Right lobe of liver (tissue), 6 donors: Measurements from ENCODE around the gene HIBCH. TPM values are rescaled to one million over a fixed set of nuclear protein-coding genes. Genes with fewer than 3 reads are reported as not detected.
A peak's percentile ranks its signal among the peaks of the same experiment; 100 is the strongest.

Experiments
- ATAC-seq, 4 donors: fragments of 200-7000 bp; cut with Tn5 transposase; one replicate each; pipeline ENCODE4 v1.9.1; 2020; ENCODE audit warnings: mild to moderate bottlenecking in 4 of 4, moderate library complexity in 4 of 4
- DNase-seq, 3 donors: peaks; one replicate each; pipeline ENCODE4 v3.0.0-alpha.2; 2020
- H3K27ac ChIP-seq, 3 donors: fragments of 200-600 bp; one replicate each; pipeline ENCODE4 v1.8.0; 2022
- H3K27me3 ChIP-seq, 2 donors: fragments of 200-600 bp; one replicate each; pipeline ENCODE4 v1.8.0; 2022
- H3K36me3 ChIP-seq, 4 donors: fragments of 200-600 bp; sonication (generic) in 1 of 4; one replicate each; pipeline versions ENCODE4 v1.5.1 to v1.8.0; 2017 to 2022; ENCODE audit warnings: control low read depth in 1 of 4
- H3K4me1 ChIP-seq, 4 donors: fragments of 200-600 bp; sonication (generic) in 1 of 4; one replicate each; pipeline versions ENCODE4 v1.5.1 to v1.8.0; 2017 to 2022; ENCODE audit warnings: control low read depth in 1 of 4
- H3K4me3 ChIP-seq, 3 donors: fragments of 200-600 bp; one replicate each; pipeline ENCODE4 v1.8.0; 2022
- H3K9me3 ChIP-seq, 4 donors: fragments of 200-600 bp; sonication (generic) in 1 of 4; one replicate each; pipeline versions ENCODE4 v1.5.1 to v1.8.0; 2017 to 2022; ENCODE audit warnings: control low read depth in 1 of 4
- POLR2A ChIP-seq: fragments of 450-650 bp; IDR thresholded peaks from one replicate; pipeline ENCODE4 v1.6.1; 2017; ENCODE audit warnings: antibody characterized with exemption, mild to moderate bottlenecking
- WGBS: methylation state at CpG from one replicate; pipeline ENCODE4 v1.1.6; 2018; ENCODE audit warnings: low coverage, low lambda C conversion rate; ENCODE audit not compliant: insufficient coverage; ENCODE audit errors: missing lambda C conversion rate; 5-methylcytosine and 5-hydroxymethylcytosine counted together
- intact Hi-C, 2 donors: fragments of 100-400 bp; cut with DNase I; formaldehyde crosslinking; loops; one replicate each; pipeline versions ENCODE4 v1.11.2 to v1.14.1; 2022
- long read RNA-seq: library from polyadenylated mRNA; unstranded; transcript quantifications from one replicate; pipeline ENCODE4 v2.0.0, GENCODE V29; 2019
- total RNA-seq, 6 experiments: library from RNA; depleted of rRNA in 2 of 6; stranded (reverse); fragments of >200 nt in 2 of 6; fragmentation: NEBNext Ultra II Directional in 3 of 6; extraction: Animal tissue kit (Norgen Biotek cat#: 25700) in 3 of 6; gene quantifications; one replicate each; pipeline versions ENCODE4 v1.1.0 to v1.2.4, GENCODE V29; 2016 to 2023
- TF ChIP-seq, protein P1 (sequence below), 4 donors: fragments of 200-600 bp in 3 of 4; fragments of 450-650 bp in 1 of 4; IDR thresholded peaks; one replicate each; pipeline versions ENCODE4 v1.5.1 to v1.8.0; 2016 to 2022; ENCODE audit warnings: antibody characterized with exemption in 4 of 4, mild to moderate bottlenecking in 2 of 4
- donor health status: DM: no; HTN: yes; CAD: no.
- donor health status: DM: no; HTN: no; CAD: no.
- donor health status: DM: no; HTN: no; CAD: no.
- donor health status: DM: no; HTN: yes; CAD: no.
- donor health status: DM: no; HTN: yes; CAD: no.

HIBCH gene, protein sequence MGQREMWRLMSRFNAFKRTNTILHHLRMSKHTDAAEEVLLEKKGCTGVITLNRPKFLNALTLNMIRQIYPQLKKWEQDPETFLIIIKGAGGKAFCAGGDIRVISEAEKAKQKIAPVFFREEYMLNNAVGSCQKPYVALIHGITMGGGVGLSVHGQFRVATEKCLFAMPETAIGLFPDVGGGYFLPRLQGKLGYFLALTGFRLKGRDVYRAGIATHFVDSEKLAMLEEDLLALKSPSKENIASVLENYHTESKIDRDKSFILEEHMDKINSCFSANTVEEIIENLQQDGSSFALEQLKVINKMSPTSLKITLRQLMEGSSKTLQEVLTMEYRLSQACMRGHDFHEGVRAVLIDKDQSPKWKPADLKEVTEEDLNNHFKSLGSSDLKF
- total RNA-seq: 10 to 100 TPM; 20.1 to 93.6 (median 53.6) TPM
- long read RNA-seq, transcript HIBCH-201 (14 exons, 1,939 nt): major isoform, 39 of 45 reads
- long read RNA-seq, partial matches to known transcripts: 3 of 45 reads
- long read RNA-seq, other reads (novel, unspliced or antisense): 3 of 45 reads

DNA sequence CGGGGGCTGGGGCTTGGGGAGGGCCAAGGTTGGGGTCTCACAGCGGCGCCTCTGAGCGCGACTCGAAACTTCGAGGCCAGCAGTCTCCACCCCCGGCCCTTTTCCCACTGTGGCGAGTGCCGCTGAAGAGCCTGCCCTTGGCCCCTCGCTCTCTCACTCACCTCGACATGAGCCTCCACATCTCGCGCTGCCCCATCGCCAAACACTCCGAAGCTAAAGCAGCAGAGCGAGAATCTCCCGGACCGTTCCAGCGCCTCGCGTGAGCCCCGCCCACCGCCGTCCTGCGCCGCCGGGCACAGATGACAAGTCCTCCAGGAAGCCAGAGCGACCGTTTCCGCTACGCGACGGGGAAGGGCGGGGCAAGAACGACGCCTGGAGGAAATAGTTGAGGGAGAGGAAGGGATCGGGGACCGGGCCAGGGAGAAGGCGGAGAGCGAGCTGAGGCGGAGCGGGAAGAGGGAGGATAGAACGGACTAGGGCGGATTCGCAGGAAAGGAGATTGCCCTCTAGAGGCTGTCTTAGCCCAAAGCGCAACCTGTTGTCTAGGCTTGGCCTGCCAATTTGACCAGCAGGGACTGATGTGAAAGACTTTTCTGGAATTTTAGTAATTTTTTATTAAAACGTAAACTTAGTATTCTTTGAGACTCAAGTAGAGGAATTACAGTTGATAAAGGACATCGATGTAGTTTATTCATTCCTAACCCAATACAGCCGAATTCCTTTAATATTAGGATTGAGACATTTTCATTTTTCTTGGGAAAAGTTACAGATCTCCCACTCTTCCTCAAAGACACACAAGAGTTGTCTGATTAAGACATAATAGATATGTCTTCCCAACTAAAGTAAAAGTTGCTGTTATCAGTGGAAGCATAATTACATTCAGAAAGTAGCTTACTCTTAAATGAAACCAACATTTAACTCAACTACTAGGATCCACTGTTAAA, at the start of gene HIBCH:
HIBCH (minus strand) TSS at position 272 of the 944 bp plus-strand sequence; CDS start at position 196, 76 bp downstream.
- intact Hi-C loops: no loop called here
- WGBS: under 1% methylated on average over 36 of the region's 50 CpGs
- Histone ChIP-seq H3K27me3 (no peaks in the 10 kb centered on the region), H3K27ac (peak within 1 kb of the TSS; percentile 96 to 98 (median 96)), H3K9me3 (no peaks in the 10 kb centered on the region), H3K36me3 (no peaks in the 10 kb centered on the region), H3K4me1 (peaks cover 0 to 29% (median 3%) of the 10 kb centered on the region in 4 donors), H3K4me3 (peak within 1 kb of the TSS; percentile 65 to 70 (median 68))
- TF ChIP-seq, protein P1, sequence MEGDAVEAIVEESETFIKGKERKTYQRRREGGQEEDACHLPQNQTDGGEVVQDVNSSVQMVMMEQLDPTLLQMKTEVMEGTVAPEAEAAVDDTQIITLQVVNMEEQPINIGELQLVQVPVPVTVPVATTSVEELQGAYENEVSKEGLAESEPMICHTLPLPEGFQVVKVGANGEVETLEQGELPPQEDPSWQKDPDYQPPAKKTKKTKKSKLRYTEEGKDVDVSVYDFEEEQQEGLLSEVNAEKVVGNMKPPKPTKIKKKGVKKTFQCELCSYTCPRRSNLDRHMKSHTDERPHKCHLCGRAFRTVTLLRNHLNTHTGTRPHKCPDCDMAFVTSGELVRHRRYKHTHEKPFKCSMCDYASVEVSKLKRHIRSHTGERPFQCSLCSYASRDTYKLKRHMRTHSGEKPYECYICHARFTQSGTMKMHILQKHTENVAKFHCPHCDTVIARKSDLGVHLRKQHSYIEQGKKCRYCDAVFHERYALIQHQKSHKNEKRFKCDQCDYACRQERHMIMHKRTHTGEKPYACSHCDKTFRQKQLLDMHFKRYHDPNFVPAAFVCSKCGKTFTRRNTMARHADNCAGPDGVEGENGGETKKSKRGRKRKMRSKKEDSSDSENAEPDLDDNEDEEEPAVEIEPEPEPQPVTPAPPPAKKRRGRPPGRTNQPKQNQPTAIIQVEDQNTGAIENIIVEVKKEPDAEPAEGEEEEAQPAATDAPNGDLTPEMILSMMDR (IDR thresholded peaks at IDR 0.05): peak; percentile 56 to 92 (median 82)
- peak; percentile 84 for TF ChIP-seq POLR2A
- ATAC-seq (peak; percentile 93 to 97 (median 94)), DNase-seq (peak; percentile 99 to 100 (median 99))

DNA sequence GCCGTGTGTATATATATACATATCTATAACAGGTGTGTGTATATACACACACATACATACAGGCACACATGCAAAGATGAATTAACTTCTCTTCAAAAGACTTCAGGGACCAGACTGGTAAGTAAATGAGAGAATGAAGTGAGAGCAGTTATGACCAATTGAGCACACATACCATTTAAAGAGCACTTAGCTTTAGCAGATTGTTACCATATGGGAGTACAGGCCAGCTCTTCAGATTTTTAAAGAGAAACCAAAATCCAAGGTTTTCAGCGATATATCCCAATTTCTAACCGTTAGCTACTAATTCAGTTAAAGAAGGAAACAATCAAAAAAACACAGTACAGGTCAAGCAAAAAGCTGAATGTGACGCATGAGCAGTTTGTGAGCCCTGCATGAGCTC, 47.5 kb upstream of the HIBCH start:
- no peaks in the 10 kb centered on the region for H3K27me3 ChIP-seq
- TF ChIP-seq, protein P1 (IDR thresholded peaks at IDR 0.05): no peak
- no peak for TF ChIP-seq POLR2A
- H3K36me3 ChIP-seq: peaks cover 0 to 7% (median 2%) of the 10 kb centered on the region in 4 donors
- WGBS: 93% methylated on average over 4 of the region's 4 CpGs
- ATAC-seq (no peak), DNase-seq (no peak)
- H3K27ac ChIP-seq: no peak overlapping the region
- H3K4me1 ChIP-seq: peaks cover 0 to 8% (median 0%) of the 10 kb centered on the region in 4 donors
- no peaks in the 10 kb centered on the region for H3K9me3 ChIP-seq
- H3K4me3 ChIP-seq: no peak overlapping the region
- intact Hi-C loops: no loop called here

DNA sequence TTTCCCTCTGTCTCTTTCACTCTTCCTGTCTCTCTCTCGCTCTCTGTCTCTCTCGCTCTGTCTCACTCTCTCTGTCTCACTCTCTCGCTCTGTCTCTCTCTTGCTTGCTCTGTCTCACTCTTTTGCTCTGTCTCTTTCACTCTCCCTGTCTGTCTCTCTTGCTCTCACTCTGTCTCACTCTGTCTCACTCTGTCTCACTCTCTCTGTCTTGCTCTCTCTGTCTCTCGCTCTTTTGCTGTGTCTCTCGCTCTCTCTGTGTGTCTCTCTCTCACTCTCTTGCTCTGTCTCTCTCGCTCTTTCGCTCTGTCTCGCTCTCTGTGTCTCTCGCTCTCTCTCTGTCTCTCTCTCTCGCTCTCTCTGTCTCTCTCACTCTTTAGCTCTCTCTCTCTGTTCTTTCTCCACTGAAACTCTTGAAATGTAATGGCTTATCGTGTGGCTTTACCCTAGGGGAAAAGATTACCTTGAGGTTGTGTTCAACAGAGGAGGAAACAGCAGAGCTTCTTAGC, 46.7 kb upstream of the HIBCH start:
- ATAC-seq: no peak
- peaks cover 0 to 8% (median 0%) of the 10 kb centered on the region in 4 donors for H3K4me1 ChIP-seq
- no peak for TF ChIP-seq POLR2A
- TF ChIP-seq, protein P1 (IDR thresholded peaks at IDR 0.05): no peak
- H3K36me3 ChIP-seq: peaks cover 0 to 7% (median 2%) of the 10 kb centered on the region in 4 donors
- 85% methylated on average over 11 of the region's 11 CpGs for WGBS
- no peak overlapping the region for H3K4me3 ChIP-seq
- H3K27ac ChIP-seq: no peak overlapping the region
- H3K27me3 ChIP-seq: no peaks in the 10 kb centered on the region
- no peaks in the 10 kb centered on the region for H3K9me3 ChIP-seq
- DNase-seq: no peak
- intact Hi-C loops: no loop called here

DNA sequence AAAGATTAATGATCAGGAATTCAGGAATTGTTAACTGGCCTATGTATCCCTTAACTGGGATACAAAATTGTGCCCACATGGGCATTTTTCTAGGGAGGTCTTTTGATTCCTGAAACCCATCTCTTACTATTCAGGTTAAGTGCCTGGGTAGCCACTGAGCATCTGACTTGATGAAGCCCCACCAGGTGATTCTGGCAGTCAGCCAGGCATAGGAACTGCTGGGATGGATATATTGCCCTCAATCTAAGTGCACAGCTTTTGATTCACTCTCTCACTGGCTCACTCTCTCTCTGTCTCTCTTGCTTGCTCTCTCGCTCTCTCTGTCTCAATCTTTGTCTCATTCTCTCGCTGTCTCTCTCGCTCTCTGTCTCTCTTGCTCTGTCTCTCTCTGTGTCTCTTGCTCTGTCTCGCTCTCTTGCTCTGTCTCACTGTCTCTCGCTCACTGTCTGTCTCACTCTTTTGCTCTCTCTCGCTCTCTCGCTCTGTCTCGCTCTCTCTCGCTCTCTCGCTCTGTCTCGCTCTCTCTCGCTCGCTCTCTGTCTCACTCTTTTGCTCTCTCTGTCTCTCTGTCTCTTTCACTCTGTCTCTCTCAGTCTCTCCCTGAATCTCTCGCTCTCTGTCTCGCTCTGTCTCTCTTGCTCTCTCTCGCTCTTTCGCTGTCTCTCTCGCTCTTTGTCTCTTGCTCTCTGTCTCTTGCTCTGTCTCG, 46.0 kb upstream of the HIBCH start:
- DNase-seq: no peak
- ATAC-seq: no peak
- 99% methylated on average over 10 of the region's 19 CpGs for WGBS
- TF ChIP-seq, protein P1 (IDR thresholded peaks at IDR 0.05): no peak
- no peak for TF ChIP-seq POLR2A
- peaks cover 0 to 8% (median 0%) of the 10 kb centered on the region in 4 donors for H3K4me1 ChIP-seq
- no peaks in the 10 kb centered on the region for H3K9me3 ChIP-seq
- H3K36me3 ChIP-seq: peaks cover 0 to 4% (median 2%) of the 10 kb centered on the region in 4 donors
- intact Hi-C loops: no loop called here
- no peaks in the 10 kb centered on the region for H3K27me3 ChIP-seq
- H3K4me3 ChIP-seq: no peak overlapping the region
- H3K27ac ChIP-seq: no peak overlapping the region
